Measurements from ENCODE around the gene RPL36. TPM values are rescaled to one million over a fixed set of nuclear protein-coding genes. Genes with fewer than 3 reads are reported as not detected.

Gene RPL36
- total and polyA plus RNA-seq, 2 of the 8 experiments (the other 6 are each of a cell fraction or from before 2014, with no cell fraction given), result 951 to 1,075 TPM

DNA sequence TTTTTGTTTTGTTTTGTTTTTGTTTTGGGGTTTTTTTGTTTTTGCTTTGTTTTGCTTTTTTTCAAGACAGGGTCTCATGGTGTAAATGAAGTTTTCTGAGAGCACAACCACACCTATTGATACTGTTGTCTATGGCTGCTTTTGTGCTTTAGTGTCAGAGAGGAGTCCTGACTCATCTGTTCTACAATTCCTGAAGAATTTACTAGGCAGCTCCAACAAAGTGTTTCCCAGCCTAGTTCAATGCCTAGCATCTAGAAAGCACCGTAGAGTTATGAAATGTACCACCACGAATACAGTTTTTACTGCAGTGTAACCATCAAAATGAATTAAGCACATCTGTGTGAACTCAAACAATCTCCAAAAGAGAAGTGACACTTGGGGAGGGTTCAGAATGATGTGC, 46.1 kb upstream of the RPL36 start:
- TF ChIP-seq EP300 (IDR thresholded peaks at IDR 0.05; ENCODE audit: borderline replicate concordance in 1 of 2, low read depth in 2 of 2, low read length in 2 of 2) (no peak), POLR2AphosphoS5 (IDR thresholded peaks at IDR 0.05; ENCODE audit: low read depth, low read length) (no peak), CEBPB (IDR thresholded peaks at IDR 0.05; ENCODE audit: low read depth, low read length) (no peak)
- Histone ChIP-seq H2AFZ (ENCODE audit: low read length) (no peak overlapping the region), H3K4me3 (ENCODE audit: extremely low read depth in 1 of 4, insufficient read depth in 2 of 4, low read depth in 3 of 4, low read length in 4 of 4) (no peak overlapping the region), H3K9me3 (ENCODE audit: insufficient read depth in 2 of 2, low read depth in 1 of 2, low read length in 1 of 2) (no peaks in the 10 kb centered on the region), H2BK15ac (ENCODE audit: low read length) (no peak overlapping the region), H3K18ac (ENCODE audit: extremely low read depth, low read length) (no peak overlapping the region), H3K4me2 (ENCODE audit: insufficient read depth in 1 of 2, low read depth in 2 of 2, low read length in 2 of 2) (no peak overlapping the region), H2BK12ac (ENCODE audit: low read depth, low read length) (no peak overlapping the region), H4K5ac (ENCODE audit: insufficient read length, low read depth, low read length) (no peak overlapping the region), H3K79me2 (ENCODE audit: control insufficient read depth in 1 of 2, insufficient read depth in 2 of 2, low read length in 2 of 2) (peaks cover 3 to 70% of the 10 kb centered on the region in 2 experiments; a peak in 3 of 4 replicates), H4K20me1 (replicated peaks in 1 of 2; ENCODE audit: control insufficient read depth in 1 of 2, insufficient read depth in 2 of 2, low read length in 2 of 2) (peaks cover 21 to 25% of the 10 kb centered on the region in 2 experiments), H2BK120ac (replicated peaks; ENCODE audit: low read depth, low read length) (no peak overlapping the region), H3K23me2 (ENCODE audit: low read depth, low read length) (no peaks in the 10 kb centered on the region), H4K91ac (replicated peaks; ENCODE audit: insufficient read length, low read length) (no peak overlapping the region), H3K36me3 (ENCODE audit: control insufficient read depth in 2 of 4, insufficient read depth in 4 of 4, low read length in 3 of 4) (peaks cover 23 to 73% (median 61%) of the 10 kb centered on the region in 4 experiments), H3K27ac (ENCODE audit: low read depth, low read length) (no peak overlapping the region), H2BK5ac (ENCODE audit: low read depth, low read length) (no peak overlapping the region), H3K79me1 (ENCODE audit: low read depth, low read length) (peaks cover 9% of the 10 kb centered on the region), H3K4ac (replicated peaks; ENCODE audit: insufficient read length, low read depth, low read length) (no peak overlapping the region), H2AK5ac (ENCODE audit: low read depth, low read length) (no peak overlapping the region), H3K9ac (replicated peaks in 1 of 4; ENCODE audit: extremely low read depth in 1 of 4, low read depth in 3 of 4, low read length in 3 of 4) (no peak overlapping the region), H3K14ac (ENCODE audit: insufficient read length) (no peak overlapping the region), H4K8ac (ENCODE audit: extremely low read depth, insufficient read depth, low read length) (no peak overlapping the region), H3K23ac (ENCODE audit: insufficient read length) (no peak overlapping the region), H3K27me3 (replicated peaks in 1 of 4; ENCODE audit: control insufficient read depth in 3 of 4, extremely low read depth in 1 of 4, insufficient read depth in 3 of 4, low read length in 3 of 4) (no peaks in the 10 kb centered on the region), H2BK20ac (ENCODE audit: low read length) (no peak overlapping the region), H3K56ac (replicated peaks; ENCODE audit: insufficient read length, low read depth, low read length) (no peak overlapping the region), H3K4me1 (replicated peaks in 1 of 4; ENCODE audit: control insufficient read depth in 3 of 4, insufficient read depth in 4 of 4, low read length in 3 of 4) (no peaks in the 10 kb centered on the region)
- ChIA-PET CTCF (ENCODE audit: partially characterized antibody) (interaction anchor here (0.9 kb wide), 1 partner anchor 59 kb away, joined by 3 read pairs; no protein-coding TSS in a partner anchor), POLR2A (ENCODE audit: partially characterized antibody) (no interaction called here)
- WGBS, 2 experiments (ENCODE audit: extremely low coverage in 1 of 2, insufficient coverage in 1 of 2, insufficient read length in 1 of 2, insufficient replicate concordance in 2 of 2, low coverage in 1 of 2, low lambda C conversion rate in 2 of 2, missing lambda C conversion rate in 1 of 2), result 95% methylated on average over 2 of the region's 2 CpGs; no CpG with 5 or more reads in 1 of the 2 experiments
- no peak for DNase-seq (ENCODE audit: low read depth in 1 of 2, low spot score in 2 of 2)
- FAIRE-seq, result no peak
